ENCODE measurements around the gene PIP5K1C.

- TF ChIP-seq CTCF (IDR thresholded peaks at IDR 0.05; ENCODE audit: borderline replicate concordance, extremely low read depth, low read length, poor library complexity, severe bottlenecking) (no peak), EZH2 (IDR thresholded peaks at IDR 0.05; ENCODE audit: borderline replicate concordance, low read depth, low read length, severe bottlenecking) (no peak)
Observed at GRCh38 chr19:3720349-3720917, 20.2 kb upstream of the PIP5K1C start.
